ENCODE data around the gene SPARC. TPM values are rescaled to one million over a fixed set of nuclear protein-coding genes. Genes with fewer than 3 reads are reported as not detected.

SPARC gene, protein sequence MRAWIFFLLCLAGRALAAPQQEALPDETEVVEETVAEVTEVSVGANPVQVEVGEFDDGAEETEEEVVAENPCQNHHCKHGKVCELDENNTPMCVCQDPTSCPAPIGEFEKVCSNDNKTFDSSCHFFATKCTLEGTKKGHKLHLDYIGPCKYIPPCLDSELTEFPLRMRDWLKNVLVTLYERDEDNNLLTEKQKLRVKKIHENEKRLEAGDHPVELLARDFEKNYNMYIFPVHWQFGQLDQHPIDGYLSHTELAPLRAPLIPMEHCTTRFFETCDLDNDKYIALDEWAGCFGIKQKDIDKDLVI
- total RNA-seq = 7.9 and 78.7 TPM in 2 replicates

DNA sequence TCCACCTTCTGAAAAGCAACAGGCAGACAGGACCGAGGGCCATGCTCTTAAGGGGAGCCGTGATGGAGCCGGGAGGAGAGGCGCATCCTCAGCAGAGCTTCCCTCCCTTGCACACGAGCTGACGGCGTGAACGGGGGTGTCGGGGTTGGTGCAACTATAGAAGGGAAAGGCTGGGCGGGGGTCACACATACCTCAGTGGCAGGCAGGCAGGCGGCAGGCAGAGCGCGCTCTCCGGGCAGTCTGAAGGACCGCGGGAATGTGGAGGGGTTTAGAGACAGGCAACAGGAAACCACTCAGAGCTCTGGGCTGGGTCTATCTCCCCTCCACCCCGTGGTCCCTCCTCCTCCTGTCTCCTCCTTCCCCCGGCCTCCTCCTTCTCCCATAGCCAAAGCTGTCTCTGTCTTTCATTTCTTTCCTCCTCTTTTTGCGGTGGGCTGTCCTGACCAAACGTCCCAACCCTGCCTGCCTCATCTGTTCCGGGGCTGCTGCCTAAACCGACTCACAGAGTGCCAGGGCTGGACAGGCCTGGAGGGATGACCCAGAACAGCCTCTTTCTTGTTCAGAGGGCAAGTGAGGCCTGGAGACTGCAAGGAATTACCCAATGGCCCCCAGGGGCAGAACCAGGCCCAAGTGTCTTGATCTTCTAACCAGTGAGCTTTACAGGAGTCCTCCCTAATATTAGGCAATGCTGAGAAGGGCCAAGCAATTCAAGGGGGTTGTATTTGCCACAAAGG lies at the start of gene SPARC:
SPARC (minus strand) TSS at position 242 of the 734 bp plus-strand sequence. CDS start 10,727 bp downstream, outside the sequence.

Other genes with a start within 250 kb of the SPARC start
- 2.7 and 9.8 TPM in 2 replicates for gene SLC36A1, start 239.3 kb downstream of the SPARC start, total RNA-seq
- gene FAT2, start 95.6 kb downstream of the SPARC start, total RNA-seq = 33.5 and 704 TPM in 2 replicates
- 34.3 and 39.3 TPM in 2 replicates for gene ATOX1, start 71.7 kb upstream of the SPARC start, total RNA-seq
- 213 and 269 TPM in 2 replicates for gene G3BP1, start 85.0 kb upstream of the SPARC start, total RNA-seq
- gene GLRA1, start 237.9 kb upstream of the SPARC start, total RNA-seq = not detected in 2 replicates

Measured in nasal cavity respiratory epithelium epithelial cell of viscerocranial mucosa (primary cell).